Measurements from ENCODE around the gene DKK1.

GRCh38 chr10:52313933-52314821, at the start of gene DKK1:
- TF ChIP-seq CTCF (IDR thresholded peaks at IDR 0.05) (peak; percentile 98), ZFX (IDR thresholded peaks at IDR 0.05; ENCODE audit: borderline replicate concordance) (no peak)

All from 22Rv1 (cell line).